ENCODE measurements around the gene RAB31.
A peak's percentile ranks its signal among the peaks of the same experiment; 100 is the strongest.

The RAB31 gene

GRCh38 chr18:9737006-9737405, 28.9 kb downstream of the RAB31 start:
- DNase-seq, result no peak

GRCh38 chr18:9737472-9738121, 29.5 kb downstream of the RAB31 start:
- peak in 45 of 51 donors; percentile 19 to 90 (median 67) for DNase-seq

GRCh38 chr18:9738266-9738969, 30.3 kb downstream of the RAB31 start:
- no peak for DNase-seq

GRCh38 chr18:9739516-9739915, 31.4 kb downstream of the RAB31 start:
- no peak for DNase-seq

GRCh38 chr18:9740071-9740470, 32.0 kb downstream of the RAB31 start:
- DNase-seq, result no peak

GRCh38 chr18:9741406-9741792, 33.3 kb downstream of the RAB31 start:
- no peak for DNase-seq

GRCh38 chr18:9741793-9742523, 33.9 kb downstream of the RAB31 start:
- peak in 5 of 51 donors; percentile 15 to 64 (median 23) for DNase-seq

GRCh38 chr18:9742524-9743131, 34.5 kb downstream of the RAB31 start:
- DNase-seq, result peak in 11 of 51 donors; percentile 18 to 66 (median 27)

GRCh38 chr18:9743200-9744016, 35.3 kb downstream of the RAB31 start:
- peak in 4 of 51 donors; percentile 17 to 49 (median 27) for DNase-seq

GRCh38 chr18:9746958-9747357, 38.9 kb downstream of the RAB31 start:
- DNase-seq, result no peak

- no peak for DNase-seq
Measured at GRCh38 chr18:9749611-9750010, 41.5 kb downstream of the RAB31 start.

GRCh38 chr18:9750112-9750511, 42.0 kb downstream of the RAB31 start:
- no peak for DNase-seq

- no peak for DNase-seq
Measured at GRCh38 chr18:9750606-9751304, 42.7 kb downstream of the RAB31 start.

GRCh38 chr18:9751371-9752031, 43.4 kb downstream of the RAB31 start:
- DNase-seq, result no peak

- DNase-seq, result no peak
Measured at GRCh38 chr18:9753846-9754245, 45.7 kb downstream of the RAB31 start.

GRCh38 chr18:9755110-9755509, 47.0 kb downstream of the RAB31 start:
- no peak for DNase-seq

GRCh38 chr18:9755615-9756014, 47.5 kb downstream of the RAB31 start:
- no peak for DNase-seq

- no peak for DNase-seq
Measured at GRCh38 chr18:9756271-9756932, 48.3 kb downstream of the RAB31 start.

GRCh38 chr18:9756933-9757470, 48.9 kb downstream of the RAB31 start:
- no peak for DNase-seq
